CD4-positive, alpha-beta T cell treated with Interleukin-15 for 1 hour (primary cell): ENCODE measurements around the gene OR10A4.
A peak's percentile ranks its signal among the peaks of the same experiment; 100 is the strongest.
"Not testable (repeated sequence)": the region's sequence is repeated elsewhere in the genome, so short reads cannot be mapped to it uniquely, and the experiment has no call there.

ENCODE experiments used
- DNase-seq: peaks from one replicate; pipeline ENCODE4 v3.0.0-alpha.2; 2020

OR10A4 gene

GRCh38 chr11:6900327-6900999 lies 24.0 kb downstream of the OR10A4 start:
- no peak for DNase-seq

GRCh38 chr11:6904804-6905203 lies 28.4 kb downstream of the OR10A4 start:
- DNase-seq: not testable (repeated sequence)

- DNase-seq: no peak
Observed at GRCh38 chr11:6911378-6911777, 35.0 kb downstream of the OR10A4 start.

- no peak for DNase-seq
Observed at GRCh38 chr11:6911948-6912347, 35.5 kb downstream of the OR10A4 start.

GRCh38 chr11:6919698-6920097 lies 43.3 kb downstream of the OR10A4 start:
- DNase-seq: no peak

- no peak for DNase-seq
Observed at GRCh38 chr11:6920702-6921101, 44.3 kb downstream of the OR10A4 start, which contains the start of gene OR2D3. Gene OR2D3 (plus strand): TSS chr11:6921002. CDS start chr11:6921002, 0 bp downstream.

DNA sequence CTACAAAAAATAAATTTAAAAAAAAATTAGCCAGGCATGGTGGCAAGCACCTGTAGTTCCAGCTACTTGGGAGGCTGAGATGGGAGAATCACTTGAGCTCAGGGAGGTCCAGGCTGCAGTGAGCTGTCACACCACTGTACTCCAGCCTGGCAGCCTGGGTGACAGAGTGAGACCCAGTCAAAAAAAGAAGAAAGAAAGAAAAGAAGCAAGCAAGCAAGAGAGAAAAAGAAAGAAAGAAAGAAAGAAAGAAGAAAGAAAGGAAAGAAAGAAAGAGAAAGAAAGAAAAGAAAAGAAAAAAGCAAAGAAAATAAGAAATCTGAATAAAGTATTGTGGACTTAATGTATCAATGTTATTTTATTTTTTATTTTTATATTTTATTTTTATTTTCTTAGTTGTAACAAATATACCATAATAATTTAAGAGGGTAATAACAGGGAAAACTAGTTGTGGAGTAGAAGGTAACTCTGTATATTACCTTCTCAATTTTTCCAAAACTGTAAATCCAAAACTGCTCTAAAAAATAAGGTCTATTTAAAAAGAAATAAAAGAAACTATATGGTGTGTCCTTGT lies 48.7 kb downstream of the OR10A4 start:
- DNase-seq: no peak

GRCh38 chr11:6925636-6926207 lies 49.3 kb downstream of the OR10A4 start:
- no peak for DNase-seq

GRCh38 chr11:6926208-6927029 lies 50.0 kb downstream of the OR10A4 start, which contains the start of gene ZNF215:
Gene ZNF215 (plus strand): TSS chr11:6926426. CDS start chr11:6932273, 5,847 bp downstream.
- DNase-seq: peak; percentile 60

- no peak for DNase-seq
Observed at GRCh38 chr11:6927030-6927617, 50.7 kb downstream of the OR10A4 start.
